NT2/D1 (cell line): ENCODE data around the gene AFF3.

Experiments
- SUZ12 ChIP-seq: IDR thresholded peaks from 2 replicates; pipeline ENCODE4 v1.6.1; 2011; ENCODE audit not compliant: insufficient read length, insufficient read depth; ENCODE audit errors: extremely low read depth
- YY1 ChIP-seq: IDR thresholded peaks from 2 replicates; pipeline ENCODE4 v1.6.1; 2011; ENCODE audit not compliant: insufficient read length, insufficient read depth
- ZNF274 ChIP-seq: IDR thresholded peaks from 2 replicates; pipeline ENCODE4 v1.6.1; 2011; ENCODE audit warnings: mild to moderate bottlenecking, low read depth, low read length

DNA sequence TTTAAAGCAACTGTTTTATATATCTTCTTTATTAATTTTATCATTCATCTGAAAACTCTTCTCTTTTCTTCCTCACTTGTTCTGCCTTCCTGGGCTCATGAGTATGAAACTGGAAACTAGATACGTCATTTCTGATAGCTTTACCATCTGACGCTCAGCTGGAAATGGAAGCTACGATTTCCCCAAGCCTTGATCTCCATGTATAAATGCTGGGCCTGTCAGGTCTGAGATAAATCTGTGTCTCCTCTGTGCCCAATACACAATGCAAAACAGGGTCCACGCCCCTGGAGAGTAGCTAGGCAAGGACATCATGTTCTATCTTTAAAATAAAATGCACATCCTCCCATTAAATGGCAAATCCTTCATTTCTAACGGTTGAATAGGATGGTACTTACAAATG is 238.4 kb downstream of the AFF3 start:
- no peak for TF ChIP-seq YY1
- TF ChIP-seq SUZ12 = no peak
- TF ChIP-seq ZNF274 = no peak
